ENCODE measurements around the gene CTXN3.
"Not testable (repeated sequence)": the region's sequence is repeated elsewhere in the genome, so short reads cannot be mapped to it uniquely, and the experiment has no call there.

CTXN3 gene

DNA sequence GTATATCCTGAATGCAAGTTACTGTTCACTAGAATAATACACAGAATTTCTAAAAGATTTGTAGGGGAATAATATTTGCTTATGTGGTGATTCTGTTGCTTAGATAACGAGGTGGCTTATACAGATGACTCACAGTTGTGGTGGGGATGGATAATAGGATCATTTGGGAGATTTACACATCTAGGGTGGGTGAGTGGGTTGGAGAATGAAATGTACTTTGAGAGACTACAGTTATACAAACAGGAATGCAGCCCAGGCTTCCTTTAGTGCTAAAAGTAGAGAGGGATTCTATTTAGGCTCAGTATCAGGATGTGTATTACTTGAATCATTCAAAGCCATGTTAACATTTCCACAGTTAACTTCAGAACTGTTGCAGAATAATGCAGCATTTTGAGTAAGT is 1.8 kb downstream of the CTXN3 start:
- no peak for DNase-seq (ENCODE audit: low spot score)

DNA sequence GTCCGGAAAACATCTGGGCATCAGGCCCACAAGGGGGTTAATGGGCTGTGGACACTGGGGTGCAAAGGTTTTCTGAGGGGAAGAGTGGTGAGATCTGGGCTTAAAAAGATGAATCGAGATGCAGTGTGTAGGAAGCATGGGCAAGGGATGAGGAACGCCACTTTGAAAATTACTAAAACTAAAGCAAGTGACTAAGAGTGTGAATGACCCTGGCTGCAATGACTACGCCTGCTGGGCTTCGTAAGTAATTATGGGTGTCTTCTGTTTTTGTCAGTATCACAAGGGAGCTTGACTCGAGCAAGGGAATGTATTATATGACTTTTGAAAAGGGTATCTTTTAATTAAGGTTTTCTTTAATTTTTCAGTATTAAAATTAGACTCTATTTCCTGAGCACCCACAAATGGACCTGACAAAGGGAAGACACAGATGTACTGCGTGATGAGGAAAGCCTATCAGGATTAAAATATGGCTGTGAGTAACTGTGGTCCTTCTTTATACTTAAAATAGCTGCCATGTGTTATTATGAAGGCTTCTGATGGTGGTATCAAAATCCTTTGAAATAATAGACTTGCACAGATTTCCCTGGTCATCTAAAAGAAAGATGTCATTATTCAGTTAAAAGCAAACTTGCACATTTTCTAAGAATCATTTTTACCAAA is 4.2 kb downstream of the CTXN3 start:
- DNase-seq (ENCODE audit: low spot score) = no peak

DNA sequence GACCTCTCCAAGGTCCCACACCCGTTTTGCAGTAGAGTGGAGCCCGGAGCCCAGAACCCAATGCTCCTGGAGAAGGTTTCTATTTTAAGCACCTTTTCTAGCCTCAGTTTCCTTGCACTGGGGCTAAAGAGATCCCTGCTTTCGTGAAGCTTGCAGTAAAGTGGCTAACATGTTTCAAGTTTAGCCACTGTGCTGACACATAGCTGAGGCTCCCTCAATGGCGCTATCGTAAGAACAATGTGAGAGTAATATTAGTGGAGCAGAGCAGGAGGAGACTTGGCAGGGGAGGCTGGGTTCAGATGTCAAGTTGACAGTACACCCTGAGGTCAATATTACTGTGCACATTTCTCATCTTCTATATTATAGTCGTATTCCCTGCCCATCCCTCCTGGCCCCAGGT is 7.9 kb downstream of the CTXN3 start:
- DNase-seq (ENCODE audit: low spot score) = no peak

DNA sequence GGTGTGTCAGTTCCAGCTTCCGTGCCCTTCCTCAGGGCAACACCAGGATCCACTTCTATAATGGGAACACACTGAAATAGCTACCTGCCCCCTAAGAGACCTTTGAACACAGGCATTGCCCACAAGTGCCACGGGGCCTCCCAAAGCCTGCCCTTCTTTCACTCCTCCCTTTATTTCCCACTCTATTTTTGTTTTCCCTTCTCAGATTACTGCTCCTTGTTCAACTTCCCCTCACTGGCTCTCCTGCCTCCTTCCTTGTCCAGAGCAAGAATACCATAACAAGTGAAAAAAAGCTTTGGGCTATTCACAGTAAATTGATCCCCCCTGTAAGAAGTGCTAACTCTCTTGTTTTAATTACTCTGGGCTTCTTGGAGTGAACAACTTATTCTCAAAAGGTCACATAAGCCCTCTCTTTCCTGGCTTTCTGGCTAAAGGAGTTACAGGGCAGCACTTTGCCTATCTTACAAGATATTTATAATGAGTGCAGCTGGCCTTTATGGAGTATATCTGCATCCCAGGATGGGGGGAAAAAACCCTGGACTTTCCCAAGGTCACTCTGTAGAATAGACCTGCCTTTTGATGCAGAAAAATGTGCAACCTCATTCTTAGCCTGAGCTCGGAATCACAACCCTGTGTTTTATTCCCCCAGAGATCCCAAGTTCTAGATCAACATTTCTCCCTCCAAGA is 11.3 kb downstream of the CTXN3 start:
- no peak for DNase-seq (ENCODE audit: low spot score)

DNA sequence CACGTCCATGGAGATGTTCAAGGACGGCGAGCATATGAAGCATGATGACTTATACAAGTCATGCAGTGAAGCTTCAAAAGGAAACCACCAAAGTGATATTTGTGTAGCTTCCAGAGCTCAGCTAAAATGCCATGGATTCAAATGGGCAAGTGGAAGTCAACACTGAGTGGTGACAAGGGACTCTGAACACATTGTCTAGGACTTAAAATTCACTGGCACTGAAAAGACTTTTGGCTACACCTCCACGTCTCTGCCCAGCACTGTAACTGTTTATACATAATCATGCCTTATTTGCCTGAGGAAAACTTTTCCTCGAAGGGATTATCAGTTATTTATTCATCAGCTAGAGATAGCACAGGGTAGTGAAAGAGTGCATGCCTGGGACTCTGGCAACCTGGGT is 15.2 kb downstream of the CTXN3 start:
- no peak for DNase-seq (ENCODE audit: low spot score)

DNA sequence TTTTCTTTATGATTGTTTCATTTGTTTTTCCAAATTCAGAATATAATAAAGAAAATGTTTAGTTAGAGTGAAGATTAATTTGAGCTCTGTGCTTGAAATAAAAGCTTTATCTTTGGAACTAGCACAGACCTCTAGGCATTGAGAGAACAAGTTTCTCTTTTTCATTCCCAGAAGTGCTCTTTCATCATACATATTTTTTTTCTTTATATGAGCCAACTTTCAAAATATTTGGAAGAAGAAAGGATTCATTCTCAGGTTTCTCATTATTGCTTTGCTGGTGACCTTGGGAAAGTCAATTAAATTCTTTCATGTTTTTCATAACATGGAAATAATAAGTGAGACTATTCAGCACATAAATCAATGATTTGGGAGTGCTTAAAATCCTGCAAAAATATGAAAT is 16.8 kb downstream of the CTXN3 start:
- no peak for DNase-seq (ENCODE audit: low spot score)

DNA sequence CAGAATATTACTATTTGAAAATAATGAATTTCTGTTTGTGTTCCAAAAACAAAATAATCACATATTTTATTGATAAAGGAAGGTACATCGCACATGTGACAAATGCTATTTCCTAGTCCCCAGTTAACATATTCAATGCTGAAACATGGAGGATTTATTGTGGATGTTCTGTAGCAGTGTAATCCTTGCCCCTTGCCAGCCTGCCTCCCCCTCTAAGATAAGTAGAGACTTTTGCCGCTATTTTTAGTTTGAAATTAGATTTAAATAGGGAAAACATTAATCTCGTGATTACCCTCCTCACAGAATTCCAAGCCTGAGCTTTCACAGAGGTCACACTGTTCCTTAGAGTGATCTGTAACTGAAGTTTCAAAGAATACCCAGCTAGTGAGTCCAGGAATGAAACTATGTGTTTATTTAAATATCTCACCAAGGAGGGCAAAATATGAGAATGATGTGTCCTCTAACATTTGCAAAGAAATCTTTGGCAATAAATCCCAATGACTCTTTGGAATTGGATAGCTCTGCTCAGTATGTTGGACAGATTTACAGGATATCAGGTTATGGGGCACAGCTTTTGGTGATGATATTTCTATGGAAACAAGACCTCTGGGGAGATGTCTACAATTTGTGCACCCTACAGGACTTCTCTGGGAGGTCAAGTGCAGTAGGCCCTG is 17.3 kb downstream of the CTXN3 start:
- DNase-seq (ENCODE audit: low spot score) = no peak

DNA sequence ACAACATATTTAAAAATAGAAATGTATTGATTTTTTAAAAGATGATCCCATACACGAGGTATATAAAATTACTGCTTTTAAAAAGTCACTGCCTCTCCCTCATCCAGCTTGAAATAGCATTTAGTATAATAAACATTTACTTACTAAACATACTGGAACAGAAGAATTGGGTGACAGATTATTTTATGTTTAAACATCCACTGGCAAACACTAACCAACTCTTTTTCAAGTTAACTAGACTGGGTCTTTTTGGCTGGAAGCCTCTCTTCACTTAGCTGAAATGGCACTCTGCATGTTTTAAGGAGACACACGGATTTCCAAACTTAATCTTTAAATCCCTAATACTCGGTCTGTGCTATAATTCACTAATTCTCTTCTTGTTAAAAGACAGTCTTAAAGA is 19.0 kb downstream of the CTXN3 start:
- no peak for DNase-seq (ENCODE audit: low spot score)

DNA sequence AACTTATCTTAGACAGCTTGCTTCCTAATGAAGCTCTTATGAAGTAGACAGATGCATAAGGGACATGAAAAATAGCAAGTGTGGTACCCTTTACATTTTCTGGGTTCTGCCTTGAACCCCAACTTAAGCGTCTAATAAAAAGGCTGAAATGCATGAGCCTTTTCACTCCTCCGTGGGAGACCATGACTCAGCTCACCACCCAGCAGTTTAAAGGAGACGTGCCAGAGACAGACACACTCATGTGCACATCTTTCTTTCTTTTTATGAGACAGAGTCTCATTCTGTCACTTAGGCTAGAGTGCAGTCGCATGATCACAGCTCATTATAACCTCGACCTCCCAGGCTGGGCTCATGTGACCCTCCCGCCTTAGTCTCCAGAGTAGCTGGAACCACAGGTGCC is 22.3 kb downstream of the CTXN3 start:
- DNase-seq (ENCODE audit: low spot score) = no peak

DNA sequence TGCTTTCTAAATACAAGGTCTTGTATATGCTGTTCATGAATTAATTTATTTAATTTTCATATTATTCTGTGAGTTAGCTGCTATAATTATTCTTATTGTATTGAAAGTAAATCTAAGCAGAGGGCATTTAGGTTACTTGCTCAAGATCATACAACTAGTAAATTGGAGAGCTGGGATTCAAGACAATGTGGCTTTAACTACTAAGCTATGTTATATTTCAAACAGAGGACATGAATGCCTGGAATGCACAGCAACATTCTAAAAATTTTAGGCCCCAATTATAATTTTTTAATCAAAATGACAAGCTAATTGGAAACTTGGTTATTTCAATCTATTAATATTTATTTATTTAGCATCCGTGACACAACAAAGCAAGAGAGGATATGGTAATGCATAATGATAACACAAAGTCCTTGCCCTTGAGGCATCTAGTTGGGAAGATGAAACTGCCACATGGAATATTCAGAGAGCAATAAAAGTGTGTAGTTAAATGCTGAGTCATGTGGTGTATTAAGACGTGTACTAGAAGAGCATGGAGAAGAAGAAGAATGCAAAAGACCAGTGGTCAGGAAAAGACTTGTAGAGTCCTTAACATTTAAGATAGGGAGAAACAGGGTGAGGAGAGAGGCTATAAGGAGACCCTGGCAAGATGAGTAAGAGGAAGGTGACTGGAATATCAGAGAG is 24.4 kb downstream of the CTXN3 start:
- no peak for DNase-seq (ENCODE audit: low spot score)

DNA sequence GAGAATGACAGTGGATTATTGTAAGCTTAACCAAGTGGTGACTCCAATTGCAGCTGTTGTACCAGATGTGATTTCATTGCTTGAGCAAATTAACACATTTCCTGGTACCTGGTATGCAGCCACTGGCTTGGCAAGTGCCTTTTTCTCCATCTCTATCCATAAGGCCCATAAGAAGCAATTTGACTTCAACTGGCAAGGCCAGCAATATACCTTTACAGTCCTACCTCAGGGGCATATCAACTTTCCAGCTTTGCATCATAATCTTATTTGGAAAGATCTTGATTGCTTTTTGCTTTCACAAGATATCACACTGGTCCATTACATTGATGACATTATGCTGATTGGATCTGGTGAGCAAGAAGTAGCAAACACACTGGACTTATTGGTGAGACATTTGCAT is 28.1 kb downstream of the CTXN3 start:
- not testable (repeated sequence) for DNase-seq (ENCODE audit: low spot score)

DNA sequence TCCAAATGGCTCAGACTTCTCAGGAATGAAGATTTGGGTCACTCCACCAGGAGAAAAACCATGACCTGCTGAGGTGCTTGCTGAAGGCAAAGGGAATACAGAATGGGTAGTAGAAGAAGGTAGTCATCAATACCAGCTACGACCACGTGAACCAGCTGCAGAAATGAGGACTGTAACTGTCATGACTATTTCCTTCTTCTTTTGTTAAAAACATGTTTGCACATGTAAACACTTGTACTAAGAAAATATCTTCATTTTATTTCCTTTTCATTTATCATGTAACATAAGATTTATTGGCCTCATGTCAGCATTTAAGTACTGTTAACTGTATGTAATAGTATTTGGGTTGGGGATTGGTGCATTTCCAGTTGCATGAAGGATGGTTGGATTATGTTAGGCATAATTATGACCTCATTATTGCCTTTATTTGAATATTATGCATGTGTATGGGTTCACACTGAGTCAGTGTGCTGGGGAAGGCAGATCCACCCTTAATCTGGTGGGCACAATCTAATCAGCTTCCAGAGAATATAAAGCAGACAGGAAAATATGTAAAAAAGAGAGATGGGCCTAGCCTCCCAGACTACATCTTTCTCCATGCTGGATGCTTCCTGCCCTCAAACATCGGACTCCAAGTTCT is 30.9 kb downstream of the CTXN3 start:
- not testable (repeated sequence) for DNase-seq (ENCODE audit: low spot score)

DNA sequence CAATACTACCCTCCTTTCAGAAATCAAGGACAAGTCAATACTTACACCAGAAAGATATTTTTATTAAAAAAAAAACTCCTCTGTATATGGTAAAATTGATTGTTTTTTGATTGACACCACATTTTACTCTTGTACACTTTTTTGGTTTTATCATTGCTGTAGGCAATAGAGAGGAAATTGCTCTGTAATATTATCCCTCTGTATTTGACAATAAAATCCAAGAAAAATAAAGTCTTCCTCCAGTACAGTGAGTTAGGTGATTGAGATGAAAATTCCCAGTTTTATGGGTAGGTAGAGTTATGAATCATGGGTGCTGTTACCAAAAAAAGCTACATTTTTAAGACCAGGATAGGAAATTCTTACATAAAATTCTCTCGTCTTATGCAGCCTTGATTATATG is 31.7 kb downstream of the CTXN3 start:
- no peak for DNase-seq (ENCODE audit: low spot score)

DNA sequence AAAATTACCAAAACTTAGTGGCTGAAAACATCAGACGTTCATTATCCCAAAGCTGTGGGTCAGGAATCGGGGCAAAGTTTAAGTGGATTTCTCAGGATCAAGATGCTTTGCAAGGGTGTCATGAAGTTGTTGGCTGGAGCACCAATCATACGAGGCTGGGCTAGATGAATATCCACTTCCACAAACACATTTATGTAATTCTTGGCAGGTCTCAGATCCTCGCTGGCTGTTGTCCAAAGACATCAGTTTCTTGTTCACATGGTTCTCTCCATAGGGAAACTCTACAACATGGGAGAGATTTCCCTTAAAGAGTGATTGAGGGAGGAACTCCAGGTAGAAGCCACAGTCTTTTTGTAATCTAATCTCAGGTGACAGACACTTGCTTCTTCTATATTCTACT is 34.1 kb downstream of the CTXN3 start:
- no peak for DNase-seq (ENCODE audit: low spot score)

DNA sequence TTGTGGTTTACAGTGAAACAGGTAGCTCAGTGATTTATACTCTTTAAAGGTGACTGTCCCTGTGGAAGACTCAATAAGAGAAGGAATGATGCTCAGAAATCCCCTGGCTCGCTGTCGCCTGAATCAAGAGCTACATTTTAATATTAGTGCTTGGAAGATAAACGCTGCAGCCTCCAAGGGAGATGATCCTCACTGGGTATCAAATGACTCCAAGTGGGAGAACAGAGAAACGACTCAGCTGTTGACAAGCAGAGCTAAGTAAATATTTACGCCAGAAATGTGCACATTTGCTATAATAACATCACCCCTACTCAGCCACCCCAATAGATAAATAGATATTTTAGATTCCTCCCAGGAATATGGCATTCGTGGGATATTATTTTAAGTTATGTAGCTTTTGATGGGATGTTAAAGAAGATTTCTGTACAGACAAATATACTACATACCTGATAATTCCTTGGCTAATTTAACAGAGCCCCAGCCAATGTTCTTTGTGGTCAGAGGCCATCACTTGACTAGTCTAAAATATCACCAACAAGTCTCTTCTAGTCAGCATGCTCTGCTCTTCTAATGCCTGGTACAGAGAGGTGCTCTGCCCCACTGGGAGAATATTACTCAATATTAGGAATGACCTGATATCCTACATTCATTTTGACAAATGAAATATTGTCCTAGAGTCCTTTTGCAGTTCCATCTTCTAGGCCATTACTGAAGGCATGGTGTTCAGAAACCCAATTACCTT is 36.0 kb downstream of the CTXN3 start:
- no peak for DNase-seq (ENCODE audit: low spot score)

DNA sequence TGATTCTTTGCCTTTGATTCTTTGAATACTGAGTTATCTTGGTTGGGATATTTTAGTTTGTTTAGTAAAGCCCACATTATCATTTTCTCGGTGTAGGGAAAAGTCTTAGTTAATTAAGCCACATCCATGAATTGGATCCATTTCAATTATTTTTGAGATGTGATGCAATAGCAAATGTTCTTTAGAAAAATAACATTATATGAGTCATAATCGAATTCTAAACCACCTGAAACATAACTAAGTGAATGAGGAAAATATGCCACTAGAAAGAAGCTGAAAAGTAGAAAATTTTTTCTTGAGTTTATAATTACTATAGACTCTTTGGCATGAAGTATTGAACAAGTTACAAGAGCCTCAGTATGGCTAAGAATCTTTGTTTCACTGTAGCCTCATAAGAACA is 36.8 kb downstream of the CTXN3 start:
- no peak for DNase-seq (ENCODE audit: low spot score)

DNA sequence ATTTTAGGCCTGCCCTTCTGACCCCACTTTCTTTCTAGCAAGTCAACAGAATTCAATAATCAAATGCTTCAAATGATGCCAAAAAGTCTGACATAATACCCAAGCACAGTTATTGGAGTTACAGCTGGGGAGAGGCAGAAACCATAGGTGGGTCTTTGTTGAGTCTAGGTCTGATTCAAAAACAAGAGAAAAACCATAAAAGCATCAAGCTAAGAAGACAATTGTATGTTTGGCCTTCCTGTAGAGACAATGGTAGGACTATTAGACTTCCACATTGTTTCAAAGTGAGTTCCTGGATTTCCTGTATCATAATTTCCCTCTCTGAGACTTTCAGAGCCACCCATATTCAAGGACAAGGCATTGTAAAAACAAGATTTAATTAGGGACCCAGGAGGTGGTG is 37.5 kb downstream of the CTXN3 start:
- no peak for DNase-seq (ENCODE audit: low spot score)

DNA sequence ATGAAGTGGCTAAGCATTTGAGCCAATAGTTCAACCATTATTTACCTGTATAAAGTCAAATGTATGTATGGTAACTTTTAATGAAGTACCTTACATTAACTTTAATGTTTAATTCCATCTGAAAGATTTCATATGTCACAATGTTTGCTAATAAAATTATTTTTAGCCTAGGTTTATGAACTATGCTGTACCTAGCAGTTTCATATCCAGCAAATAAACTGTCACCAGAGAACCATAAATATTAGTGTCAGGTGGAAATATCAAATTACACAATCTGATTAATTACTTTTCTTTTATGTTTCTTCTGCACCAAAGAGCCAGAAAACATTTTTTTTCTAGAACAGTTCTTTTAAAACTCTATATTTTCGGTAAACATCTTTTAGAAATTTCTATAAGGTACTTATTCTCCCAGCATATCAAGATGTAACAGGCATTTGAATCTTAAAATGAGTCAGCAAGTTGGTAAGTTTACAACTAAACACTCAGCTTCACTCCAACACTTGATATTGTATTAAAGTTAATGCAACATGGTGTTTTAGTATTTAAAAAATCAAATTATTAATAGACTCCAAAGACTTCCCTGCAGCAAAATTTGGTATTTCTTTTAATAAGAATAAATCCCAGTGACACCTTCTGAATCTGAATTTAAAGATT is 45.8 kb downstream of the CTXN3 start:
- DNase-seq (ENCODE audit: low spot score) = no peak

DNA sequence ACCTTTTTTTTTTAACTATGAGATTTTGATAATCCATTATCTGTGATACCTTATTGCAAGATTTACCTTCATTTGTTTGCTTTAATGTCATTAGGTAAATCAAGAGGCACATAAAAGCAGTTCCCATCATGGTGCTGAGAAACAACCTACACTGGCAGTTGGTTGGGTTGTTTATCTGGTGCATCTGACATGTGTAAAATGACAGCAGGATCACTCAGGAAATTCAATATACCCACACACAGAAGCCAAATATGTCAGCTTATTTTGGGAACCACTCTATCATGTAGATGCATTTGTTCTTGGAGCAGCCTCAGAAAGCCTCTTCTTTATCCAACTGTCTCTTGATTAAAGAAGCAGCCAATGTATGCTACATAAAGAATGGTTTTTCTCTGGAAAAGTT is 46.5 kb downstream of the CTXN3 start:
- DNase-seq (ENCODE audit: low spot score) = no peak

DNA sequence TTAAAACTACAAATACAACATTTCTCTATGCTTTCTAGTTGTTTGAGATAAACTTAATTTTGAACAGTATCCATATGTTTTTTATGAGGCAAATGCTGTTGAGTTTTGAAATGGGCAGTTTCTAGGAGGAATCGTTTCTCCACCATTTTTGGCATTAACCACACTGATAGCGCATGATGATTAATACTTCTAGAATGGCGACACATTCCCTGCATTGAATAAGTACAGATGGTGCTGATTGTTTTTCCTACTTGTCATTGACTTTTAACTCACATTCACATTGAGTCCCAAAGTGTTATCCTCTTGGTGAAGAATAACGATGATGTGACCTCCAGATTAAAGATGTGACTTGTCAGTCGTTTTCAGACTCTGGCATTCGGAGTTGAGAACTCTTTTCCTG is 47.8 kb downstream of the CTXN3 start:
- no peak for DNase-seq (ENCODE audit: low spot score)

DNA sequence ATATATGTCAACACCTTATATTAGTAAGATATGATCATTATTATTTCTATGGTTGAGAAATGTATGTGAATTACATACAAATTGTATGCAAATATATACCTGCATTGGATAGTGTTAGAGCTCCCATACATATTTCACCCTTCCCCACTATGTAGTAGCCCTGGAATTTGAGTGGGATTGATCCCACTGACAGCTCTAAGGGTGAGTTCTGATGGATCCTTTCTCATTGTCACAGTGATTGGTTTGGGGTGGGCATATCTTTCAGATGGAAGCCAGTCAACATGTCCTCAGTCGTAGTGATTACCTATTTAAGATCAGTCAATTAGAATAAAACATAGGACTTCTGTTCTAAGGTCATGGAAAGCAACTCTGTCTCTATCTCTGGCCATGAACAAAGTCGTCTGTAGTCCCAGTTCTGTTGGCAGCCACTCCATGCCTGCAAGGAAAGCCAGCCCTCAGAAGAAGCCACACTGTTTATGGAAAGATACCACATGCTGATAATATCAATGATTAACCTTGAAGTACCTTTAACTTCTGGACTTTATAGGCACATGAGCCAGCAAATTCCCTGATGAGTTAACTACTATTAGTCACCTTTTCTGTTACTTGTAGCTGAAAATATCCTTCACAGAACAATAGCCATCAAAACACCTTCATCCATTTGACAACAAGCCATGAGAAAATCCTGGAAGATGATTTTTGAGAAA is 49.2 kb downstream of the CTXN3 start:
- DNase-seq (ENCODE audit: low spot score) = no peak
